ENCODE measurements around the gene HK2. TPM values are rescaled to one million over a fixed set of nuclear protein-coding genes. Genes with fewer than 3 reads are reported as not detected.
"Not testable (repeated sequence)": the region's sequence is repeated elsewhere in the genome, so short reads cannot be mapped to it uniquely, and the experiment has no call there.

Gene HK2
- polyA plus RNA-seq, 1 donor = 12.1 TPM

DNA sequence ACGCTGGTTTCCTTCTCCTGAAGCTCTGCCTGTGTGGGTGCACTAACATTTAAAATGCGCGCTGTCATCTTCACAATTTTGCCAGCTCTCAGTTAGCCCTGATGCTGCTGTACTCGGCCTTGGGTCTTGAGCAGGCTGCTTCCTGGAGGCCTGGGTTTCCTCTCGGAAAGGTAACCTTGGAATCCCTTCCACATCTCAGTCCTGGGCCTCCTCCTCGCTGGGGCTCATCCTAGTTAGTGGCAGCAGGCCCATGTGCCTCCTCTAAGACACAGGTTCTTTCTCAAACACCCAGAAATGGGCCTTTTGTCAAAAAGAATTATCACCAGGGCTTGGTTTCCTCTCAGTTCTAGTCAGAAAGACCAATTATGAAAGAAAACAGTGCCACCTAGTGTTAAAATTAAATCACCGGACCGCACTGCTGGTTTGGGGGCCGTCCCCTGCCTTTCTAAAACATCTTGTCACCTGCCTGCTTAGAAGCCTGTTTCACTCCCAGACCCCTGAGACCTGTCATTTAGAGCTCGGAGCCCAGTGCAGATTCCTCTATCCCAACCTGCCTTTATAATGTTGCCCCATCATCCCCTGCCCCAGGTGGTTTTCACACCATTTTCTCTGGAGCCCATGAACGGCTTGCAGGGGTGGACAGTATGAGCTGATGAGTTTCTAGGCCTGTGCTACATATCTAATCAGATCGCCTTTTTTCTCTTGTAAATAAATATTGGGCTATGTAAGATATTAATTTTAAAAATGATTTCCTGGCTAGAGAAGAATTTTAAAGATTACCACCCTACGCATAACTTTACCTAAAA is 42.4 kb downstream of the HK2 start:
- DNase-seq = peak; percentile 55

DNA sequence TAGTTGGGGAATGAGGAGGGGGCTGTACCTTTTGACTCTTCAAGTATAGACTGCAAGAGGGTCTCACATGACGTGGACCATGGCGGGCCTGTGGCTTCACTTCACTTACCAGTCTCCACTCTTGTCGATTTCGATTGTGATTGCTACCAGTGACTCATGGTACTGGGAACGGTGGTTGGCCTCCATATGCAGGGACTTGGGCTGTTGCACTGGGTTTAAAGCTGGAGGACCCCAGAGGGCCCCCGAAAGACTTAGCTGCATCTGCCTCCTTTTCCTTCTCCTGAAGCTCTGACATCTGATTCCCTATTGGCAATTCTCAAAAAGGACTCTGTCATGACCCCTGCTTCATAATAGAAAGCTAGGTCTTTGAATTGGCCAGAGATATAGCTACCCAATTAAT is 43.4 kb downstream of the HK2 start:
- no peak for DNase-seq

DNA sequence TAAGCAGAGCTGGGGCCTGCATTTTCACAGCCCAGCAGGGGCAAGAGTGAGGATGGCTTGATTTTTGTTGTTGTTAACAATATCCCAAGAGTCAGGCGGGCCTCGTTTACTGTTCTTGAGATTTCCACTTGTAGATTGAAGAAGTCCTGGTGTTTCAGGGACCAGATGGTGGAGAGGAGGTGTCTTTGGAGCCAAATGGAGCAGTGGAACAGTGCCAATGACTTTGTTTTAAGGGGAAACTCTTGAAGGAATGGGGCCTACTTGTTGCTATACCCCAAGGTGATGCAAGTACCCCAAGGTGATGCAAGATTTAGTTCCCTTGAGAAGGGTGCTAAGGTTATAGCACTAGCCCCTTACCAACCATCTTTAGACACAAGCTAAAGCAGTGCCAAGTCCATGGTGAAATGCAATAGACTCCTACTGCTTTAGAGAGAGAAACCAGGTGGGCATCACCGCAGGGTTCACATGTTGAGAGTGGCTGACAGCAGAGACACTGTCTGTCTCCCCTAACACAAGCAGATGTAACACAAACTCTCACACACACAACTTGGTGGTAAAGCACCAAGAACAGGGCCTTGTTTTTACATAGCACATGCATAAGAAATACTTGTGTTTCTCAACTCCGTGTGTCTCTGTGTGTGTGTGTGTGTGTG is 44.0 kb downstream of the HK2 start:
- DNase-seq = no peak

DNA sequence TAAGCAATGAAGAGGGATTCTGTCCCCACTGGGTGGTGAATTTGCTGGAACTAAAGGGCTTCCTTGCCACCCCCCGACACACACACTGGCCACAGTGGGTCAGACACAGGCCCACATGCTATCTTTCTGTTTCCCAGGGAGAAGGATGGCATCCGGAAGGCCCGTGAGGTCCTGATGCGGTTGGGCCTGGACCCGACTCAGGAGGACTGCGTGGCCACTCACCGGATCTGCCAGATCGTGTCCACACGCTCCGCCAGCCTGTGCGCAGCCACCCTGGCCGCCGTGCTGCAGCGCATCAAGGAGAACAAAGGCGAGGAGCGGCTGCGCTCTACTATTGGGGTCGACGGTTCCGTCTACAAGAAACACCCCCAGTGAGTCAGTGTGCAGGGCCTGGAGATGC is 44.6 kb downstream of the HK2 start:
- no peak for DNase-seq

DNA sequence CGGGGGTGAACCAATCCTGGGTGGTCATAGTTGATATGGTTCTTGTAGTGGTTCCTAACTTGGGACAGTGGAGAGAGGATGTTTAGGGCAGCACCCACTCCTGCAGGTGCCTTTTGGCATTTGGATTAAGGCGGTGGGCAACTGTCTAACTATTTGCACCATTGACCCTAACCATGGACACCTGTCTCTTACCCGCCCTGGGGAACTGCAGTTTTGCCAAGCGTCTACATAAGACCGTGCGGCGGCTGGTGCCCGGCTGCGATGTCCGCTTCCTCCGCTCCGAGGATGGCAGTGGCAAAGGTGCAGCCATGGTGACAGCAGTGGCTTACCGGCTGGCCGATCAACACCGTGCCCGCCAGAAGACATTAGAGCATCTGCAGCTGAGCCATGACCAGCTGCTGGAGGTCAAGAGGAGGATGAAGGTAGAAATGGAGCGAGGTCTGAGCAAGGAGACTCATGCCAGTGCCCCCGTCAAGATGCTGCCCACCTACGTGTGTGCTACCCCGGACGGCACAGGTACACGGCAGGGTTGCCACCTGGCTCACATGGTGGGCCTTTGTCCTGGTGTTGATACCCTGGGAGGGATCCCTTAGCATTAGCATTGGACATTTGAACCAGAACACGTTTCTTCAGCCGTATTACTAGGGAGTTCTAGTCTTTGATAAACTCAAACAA is 46.3 kb downstream of the HK2 start:
- no peak for DNase-seq

DNA sequence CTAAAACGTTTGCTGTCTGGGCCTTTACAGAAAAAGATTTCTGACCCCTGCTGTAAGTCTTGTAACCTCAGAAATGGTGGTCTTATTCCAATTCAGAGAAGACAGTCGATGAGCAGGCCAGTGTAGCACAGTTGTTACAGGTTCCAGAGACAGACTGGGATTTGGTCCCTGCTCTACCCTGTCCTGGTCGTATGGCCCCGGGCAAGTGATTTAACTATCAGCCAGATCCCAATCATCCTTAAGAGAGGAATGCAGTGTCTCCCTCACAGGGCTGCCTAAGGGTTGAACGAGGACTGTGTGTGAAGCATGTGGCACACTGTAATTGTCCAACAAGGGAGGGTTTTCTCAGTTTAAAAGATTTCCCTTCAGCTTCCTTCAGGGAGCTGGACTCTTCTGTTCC is 47.2 kb downstream of the HK2 start:
- no peak for DNase-seq

DNA sequence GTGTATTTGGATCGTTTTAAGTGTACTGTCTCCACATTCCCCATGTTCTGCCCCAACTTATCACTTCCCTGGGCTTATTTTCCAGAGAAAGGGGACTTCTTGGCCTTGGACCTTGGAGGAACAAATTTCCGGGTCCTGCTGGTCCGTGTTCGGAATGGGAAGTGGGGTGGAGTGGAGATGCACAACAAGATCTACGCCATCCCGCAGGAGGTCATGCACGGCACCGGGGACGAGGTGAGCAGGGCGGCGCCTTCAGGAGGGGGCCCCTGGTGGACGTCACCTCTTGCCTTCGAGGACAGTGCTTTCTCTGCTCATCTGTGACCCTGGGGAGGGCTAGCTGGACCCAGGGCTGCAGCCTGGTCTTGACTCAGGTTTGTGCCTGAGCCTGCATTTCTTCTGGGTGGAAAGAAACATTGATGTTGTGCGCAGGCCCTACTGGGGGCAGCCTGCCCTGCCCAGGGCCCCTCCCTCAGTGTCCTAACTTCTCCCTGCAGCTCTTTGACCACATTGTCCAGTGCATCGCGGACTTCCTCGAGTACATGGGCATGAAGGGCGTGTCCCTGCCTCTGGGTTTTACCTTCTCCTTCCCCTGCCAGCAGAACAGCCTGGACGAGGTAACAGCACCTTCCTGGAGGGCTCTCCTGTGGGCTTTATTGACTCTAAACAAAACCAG is 47.8 kb downstream of the HK2 start:
- DNase-seq = no peak

DNA sequence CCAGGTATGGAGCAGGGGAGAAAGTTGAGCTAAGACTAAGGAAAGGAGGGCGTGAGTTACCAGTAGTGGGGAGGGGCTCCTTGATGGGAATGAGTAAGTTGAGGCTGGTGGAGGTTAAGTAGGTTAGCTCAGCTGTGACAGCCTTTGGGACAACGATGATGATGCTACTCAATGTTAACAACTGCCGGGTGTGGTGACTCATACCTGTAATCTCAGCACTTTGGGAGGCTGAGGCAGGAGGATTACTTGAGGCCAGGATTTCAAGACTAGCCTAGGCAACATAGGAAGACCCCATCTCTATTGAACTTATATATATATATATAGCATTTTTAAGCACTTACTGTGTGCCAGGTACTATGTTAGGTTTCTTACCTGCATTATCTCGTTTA is 48.4 kb downstream of the HK2 start:
- DNase-seq = no peak

DNA sequence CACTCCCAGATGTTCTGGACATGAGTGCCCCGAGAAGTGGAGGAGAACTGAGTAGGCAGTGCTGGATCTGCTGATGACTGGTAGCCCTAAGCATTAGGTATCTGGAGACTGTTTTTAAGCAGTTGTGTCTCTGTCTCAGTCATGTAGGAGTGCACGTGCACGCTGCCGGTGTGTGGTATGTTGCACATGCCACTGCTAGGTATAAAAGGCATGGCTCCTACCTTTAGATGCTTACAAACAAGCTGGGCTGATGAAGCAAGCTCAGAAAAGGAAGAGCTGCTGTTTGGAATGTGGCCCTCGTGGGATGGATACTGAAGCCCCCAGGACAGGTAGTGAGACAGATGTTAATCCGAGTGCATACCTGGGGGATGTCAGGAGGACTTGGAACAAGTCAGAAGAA is 49.1 kb downstream of the HK2 start:
- DNase-seq = no peak

DNA sequence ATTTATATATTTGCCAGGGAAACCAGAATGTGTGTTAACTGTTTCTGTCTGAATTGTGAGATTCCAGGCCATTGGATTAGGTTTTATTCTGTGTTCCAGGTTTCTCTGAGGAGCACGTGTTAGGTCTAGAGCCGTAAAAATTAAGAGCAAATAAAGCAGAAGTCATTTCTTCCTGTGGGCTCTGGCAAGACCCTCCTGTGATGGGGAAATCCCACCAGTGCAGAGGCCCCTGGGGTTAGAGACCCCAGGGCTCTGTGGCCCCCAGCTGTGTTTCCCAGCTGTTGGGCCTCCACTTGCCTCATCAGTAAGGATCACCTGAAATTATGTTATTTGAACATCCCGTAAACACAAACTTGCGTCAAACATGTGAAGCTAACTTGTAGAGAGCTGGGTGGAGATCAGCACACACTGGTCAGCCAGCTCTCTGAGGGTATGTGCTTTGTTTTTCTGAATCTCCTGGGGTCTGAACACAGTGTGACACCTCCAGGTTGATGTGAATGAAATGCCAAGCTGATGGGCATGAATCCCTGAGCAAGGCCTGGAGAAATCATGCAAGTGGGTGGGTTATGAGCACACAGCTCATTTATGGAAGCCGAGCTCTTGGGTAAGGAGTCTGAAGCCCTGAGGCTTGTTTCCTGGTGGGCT is 50.3 kb downstream of the HK2 start:
- no peak for DNase-seq

DNA sequence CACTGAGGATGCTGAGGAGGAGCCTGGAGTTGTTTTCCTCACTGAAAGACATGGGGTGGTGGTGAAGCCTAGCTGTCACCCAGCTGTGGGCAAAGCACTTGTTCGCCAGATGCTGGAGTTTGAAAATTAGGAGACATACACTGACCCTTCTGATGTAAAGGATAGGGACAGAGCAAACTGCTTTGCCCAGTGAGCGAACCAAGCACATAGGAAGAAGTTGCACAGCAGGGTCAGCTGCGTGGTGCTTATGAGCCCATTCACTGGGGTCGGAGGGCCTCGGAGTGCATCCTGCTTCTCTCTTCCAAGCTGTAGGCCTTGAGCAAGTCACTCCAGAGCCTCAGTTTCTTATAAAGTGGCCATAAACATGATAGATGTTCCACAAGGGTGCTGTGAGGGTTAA is 50.9 kb downstream of the HK2 start:
- no peak for DNase-seq

DNA sequence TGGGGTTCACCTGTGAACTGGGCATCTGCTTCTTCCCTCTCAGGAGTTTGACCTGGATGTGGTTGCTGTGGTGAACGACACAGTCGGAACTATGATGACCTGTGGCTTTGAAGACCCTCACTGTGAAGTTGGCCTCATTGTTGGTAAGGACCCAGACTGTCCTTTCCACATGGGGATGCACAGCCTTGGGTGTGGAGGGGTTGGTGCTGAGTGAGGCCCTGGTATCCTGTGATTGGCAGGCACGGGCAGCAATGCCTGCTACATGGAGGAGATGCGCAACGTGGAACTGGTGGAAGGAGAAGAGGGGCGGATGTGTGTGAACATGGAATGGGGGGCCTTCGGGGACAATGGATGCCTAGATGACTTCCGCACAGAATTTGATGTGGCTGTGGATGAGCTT is 52.3 kb downstream of the HK2 start:
- DNase-seq = no peak

DNA sequence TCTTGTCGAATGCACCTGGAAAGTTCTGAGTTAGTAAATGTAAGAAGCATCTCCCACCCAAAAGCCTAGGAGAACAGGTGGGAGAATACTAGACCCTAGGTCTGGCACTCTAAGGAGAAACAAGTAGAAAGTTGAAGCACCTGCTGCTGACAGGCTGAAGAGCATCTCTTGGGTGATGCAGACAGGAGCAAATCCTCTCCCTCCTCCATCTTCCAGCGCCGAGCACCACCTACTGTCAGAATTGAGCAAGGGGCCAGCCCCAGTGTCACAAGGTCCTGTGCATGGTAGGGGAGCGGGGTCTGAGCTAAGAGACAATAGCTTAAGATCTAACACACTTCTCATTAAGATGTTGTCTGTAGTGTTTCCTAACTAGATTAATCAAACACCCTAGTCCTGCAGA is 52.9 kb downstream of the HK2 start:
- DNase-seq = no peak

DNA sequence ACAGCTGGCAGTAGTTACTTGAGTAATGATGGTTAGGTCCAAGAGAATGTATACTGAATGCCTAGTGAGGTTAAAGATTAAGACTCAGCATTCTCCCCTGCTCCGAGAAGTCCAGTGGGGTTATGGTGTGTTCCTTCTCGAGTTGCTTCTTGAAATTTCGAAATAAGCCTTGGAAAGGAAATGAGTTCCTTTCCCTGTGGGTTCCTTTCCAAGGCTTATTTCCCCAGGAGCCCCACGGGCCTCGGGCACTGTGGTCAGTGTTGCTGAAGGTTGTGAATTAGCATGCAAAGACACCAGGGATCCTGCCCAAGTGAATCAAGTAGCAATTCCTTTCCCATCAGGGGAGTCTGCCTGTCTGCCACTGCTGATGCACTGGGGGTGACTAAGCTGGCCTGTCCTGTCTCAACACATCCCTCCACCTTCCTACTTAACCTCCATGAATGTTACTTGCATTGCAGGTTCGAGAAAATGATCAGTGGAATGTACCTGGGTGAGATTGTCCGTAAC is 53.6 kb downstream of the HK2 start:
- no peak for DNase-seq

DNA sequence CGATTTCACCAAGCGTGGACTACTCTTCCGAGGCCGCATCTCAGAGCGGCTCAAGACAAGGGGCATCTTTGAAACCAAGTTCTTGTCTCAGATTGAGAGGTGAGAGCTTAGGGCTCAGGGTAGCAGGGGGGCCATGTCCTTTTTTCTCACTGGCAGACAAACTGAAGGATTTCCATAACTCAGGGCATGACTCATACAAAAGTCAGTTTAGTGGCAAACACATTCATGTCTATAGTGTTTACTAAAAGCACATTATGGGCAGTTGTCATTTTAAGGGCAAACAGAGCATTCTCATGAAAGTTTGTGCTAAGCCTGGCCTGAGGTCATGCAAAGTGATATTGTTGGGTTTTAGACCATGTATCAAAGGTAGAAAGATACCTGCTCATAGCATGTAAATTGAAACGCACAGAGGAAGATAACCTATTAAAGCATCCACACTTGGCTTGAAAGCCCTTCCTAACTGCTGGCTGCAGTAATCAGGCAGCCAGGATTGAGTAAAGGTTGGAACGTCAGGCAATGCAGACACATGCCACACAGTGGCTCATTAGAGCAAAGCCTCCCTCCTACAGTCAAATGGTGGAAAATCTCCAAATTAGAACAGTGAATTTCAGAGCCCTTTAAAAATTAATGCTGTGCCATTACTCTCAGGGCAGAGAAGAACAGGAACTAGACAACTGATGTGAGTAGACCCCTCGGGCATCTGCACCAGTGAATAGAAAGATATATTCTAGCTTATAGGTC is 54.2 kb downstream of the HK2 start:
- no peak for DNase-seq

DNA sequence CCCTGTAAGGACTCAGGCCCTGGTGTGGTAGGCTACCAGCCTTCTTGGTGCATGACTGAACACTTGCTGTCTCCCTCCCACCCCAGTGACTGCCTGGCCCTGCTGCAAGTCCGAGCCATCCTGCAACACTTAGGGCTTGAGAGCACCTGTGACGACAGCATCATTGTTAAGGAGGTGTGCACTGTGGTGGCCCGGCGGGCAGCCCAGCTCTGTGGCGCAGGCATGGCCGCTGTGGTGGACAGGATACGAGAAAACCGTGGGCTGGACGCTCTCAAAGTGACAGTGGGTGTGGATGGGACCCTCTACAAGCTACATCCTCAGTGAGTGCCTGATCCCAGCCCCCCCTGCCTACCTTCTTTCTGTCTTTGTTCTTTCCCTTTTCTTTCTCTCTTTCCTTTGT is 55.2 kb downstream of the HK2 start:
- DNase-seq = no peak

DNA sequence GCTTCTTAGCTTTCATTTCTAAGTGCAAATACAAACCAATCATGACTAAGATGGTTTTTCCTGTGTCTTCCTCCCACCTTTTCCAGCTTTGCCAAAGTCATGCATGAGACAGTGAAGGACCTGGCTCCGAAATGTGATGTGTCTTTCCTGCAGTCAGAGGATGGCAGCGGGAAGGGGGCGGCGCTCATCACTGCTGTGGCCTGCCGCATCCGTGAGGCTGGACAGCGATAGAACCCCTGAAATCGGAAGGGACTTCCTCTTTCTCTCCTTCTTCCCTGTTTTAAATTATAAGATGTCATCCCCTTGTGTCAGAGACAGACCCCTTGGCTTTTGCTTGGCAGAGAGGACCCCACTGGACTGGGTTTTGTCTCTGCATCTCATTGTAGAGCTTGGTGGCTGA is 56.8 kb downstream of the HK2 start:
- DNase-seq = no peak

DNA sequence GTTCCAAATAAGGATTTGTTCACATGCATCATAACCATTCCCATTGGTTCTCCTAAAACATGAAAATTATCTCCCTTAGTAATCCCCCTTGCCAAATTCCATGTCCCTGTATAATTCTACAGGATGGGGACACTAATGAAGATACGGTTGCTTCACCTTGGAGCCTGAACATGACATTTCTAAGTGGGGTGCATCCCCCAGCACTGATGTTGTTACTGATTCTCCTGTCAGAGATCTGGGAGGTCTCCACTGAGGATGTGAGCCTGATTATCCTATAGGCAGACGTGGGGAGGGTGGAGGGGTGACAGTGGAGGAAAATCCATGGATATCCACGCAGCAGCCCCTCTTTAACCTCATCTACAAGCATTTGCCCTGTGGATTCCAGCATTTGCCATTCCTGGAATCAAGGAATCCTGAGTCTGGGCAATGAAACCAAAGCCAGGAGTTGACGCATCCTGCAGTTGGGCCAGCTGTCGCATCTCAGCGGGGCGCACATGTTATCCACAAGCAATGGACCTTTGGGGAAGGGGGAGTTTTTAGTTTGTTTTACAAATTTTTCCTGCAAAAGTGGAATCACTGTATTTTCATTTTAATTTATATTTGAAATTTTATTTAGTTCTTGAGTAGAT is 57.3 kb downstream of the HK2 start:
- DNase-seq = no peak

DNA sequence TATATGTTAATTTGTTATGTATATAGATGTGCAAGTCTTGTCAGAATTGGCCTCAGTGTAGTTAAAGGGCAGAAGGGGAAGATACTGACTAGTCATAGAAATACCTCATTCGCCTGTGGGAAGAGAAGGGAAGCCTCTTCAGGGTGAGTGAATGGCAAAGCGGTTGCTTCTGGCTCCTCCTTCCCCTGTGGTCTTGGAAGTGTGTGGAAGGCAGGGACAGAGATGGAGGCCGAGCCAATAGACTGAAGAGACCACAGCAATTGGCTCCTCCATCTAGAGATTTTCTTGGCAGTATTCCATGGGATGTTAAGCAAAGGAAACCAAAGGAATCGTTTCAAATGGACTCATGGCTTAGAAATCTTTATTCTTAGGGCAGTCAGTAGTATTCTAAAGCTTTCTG is 57.9 kb downstream of the HK2 start:
- not testable (repeated sequence) for DNase-seq

DNA sequence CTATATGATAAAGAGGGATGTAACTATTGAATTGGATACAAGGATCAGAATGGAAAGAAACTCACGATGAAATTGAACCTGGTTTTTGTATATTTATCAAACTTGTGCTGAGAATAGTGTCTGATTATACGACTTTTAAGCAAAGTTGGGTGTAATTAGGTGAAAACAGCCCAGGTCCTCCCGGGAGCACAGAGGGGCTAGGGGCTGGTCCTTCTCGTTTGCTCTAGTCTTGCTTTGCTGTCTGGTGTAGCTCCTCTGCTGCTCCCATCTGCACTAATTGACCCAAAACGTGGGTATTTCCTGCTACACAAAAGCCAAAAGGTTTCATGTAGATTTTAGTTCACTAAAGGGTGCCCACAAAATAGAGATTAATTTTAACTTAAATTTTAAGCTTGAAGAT is 58.7 kb downstream of the HK2 start:
- DNase-seq = no peak

DNA sequence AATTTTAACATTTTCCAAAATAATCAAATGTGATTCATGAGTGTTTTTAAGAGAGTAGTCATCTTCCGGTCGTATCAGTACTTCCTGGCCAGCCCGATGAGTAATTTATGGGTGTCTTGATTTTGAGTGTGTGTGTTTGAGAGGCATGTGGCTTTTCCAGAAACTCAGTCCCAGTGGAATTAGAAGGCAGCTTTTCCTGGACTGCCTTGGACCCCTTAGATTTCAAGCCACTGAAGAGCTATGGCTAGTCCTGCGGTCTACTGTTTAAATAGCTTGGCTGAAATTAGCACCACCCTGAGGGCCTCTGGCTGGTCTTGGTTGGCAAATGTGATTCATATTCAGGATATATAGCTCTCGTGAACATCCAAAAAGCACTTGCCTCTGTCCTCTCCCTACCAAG is 59.4 kb downstream of the HK2 start:
- DNase-seq = no peak
